K562 (cell line): ENCODE measurements around the gene AGPAT1. TPM values are rescaled to one million over a fixed set of nuclear protein-coding genes. Genes with fewer than 3 reads are reported as not detected.

Experiments
- CBX5 ChIP-seq: IDR thresholded peaks from 2 replicates; pipeline ENCODE4 v1.6.1; 2014; ENCODE audit warnings: low read depth, borderline replicate concordance
- CXXC5 ChIP-seq: fragments of 250-450 bp; sonication (Bioruptor Pico); IDR thresholded peaks from 2 replicates; pipeline ENCODE4 v1.8.0; 2022; ENCODE audit warnings: inconsistent platforms, mild to moderate bottlenecking, moderate library complexity
- IFI16 ChIP-seq: fragments of 250-450 bp; sonication (Bioruptor Pico); IDR thresholded peaks from 2 replicates; pipeline ENCODE4 v2.1.2; 2022; ENCODE audit warnings: mild to moderate bottlenecking, inconsistent platforms
- LCOR ChIP-seq: sonication (generic); formaldehyde crosslinking; IDR thresholded peaks from 2 replicates; pipeline ENCODE4 v1.8.0; 2022; ENCODE audit warnings: mild to moderate bottlenecking, missing genetic modification reagents
- MGA ChIP-seq: fragments of 450-650 bp; IDR thresholded peaks from 2 replicates; pipeline ENCODE4 v1.6.1; 2016; ENCODE audit warnings: mild to moderate bottlenecking, moderate library complexity
- MYC ChIP-seq, 2 experiments: fragments of 250-450 bp in 1 of 2; sonication (Bioruptor Pico) in 1 of 2; IDR thresholded peaks; 2 replicates each; pipeline versions ENCODE4 v1.5.1 to v1.6.1; 2012 to 2021; ENCODE audit warnings: low read depth in 2 of 2, borderline replicate concordance in 1 of 2, improper control_type of control experiment in 1 of 2, low read length in 1 of 2, mild to moderate bottlenecking in 1 of 2, moderate library complexity in 1 of 2
- POLR2A ChIP-seq: fragments of 450-650 bp; conservative IDR thresholded peaks from 2 replicates; pipeline ENCODE4 v1.6.1; 2016
- RNF219 ChIP-seq: fragments of 250-450 bp; sonication (Bioruptor Pico); IDR thresholded peaks from 2 replicates; pipeline ENCODE4 v1.5.0; 2022; ENCODE audit warnings: mild to moderate bottlenecking
- SP2 ChIP-seq: IDR thresholded peaks from 2 replicates; pipeline ENCODE4 v1.6.1; 2011; ENCODE audit warnings: mild to moderate bottlenecking, low read depth, low read length, moderate library complexity; ENCODE audit not compliant: poor library complexity, severe bottlenecking; ENCODE audit errors: extremely low read depth
- ZNF431 ChIP-seq: sonication (generic); formaldehyde crosslinking; IDR thresholded peaks from 2 replicates; pipeline ENCODE4 v1.8.0; 2022; ENCODE audit warnings: mild to moderate bottlenecking, missing genetic modification reagents
- ZNF668 ChIP-seq: fragments of 250-450 bp; sonication (Bioruptor Pico); IDR thresholded peaks from 2 replicates; pipeline ENCODE4 v1.8.0; 2022; ENCODE audit warnings: mild to moderate bottlenecking, inconsistent platforms
- polyA plus RNA-seq, 8 experiments: library from polyadenylated mRNA; depleted of rRNA in 4 of 8; stranded (reverse) in 5 of 8; unstranded in 3 of 8; fragments of >200 nt; fragmentation: Nextera tagmentation in 2 of 8; fragmentation: Illumina TruSeq in 1 of 8; extraction: Ambion mirVana in 2 of 8; extraction: Trizol in 1 of 8; gene quantifications; 2 replicates each; pipeline versions ENCODE4 v1.2.1 to v1.2.3, GENCODE V29; 2011 to 2014; ENCODE audit warnings: inconsistent platforms in 1 of 8, missing spikeins in 1 of 8
- total RNA-seq, 7 experiments: library from RNA; depleted of rRNA in 6 of 7; stranded (reverse); fragments of >200 nt in 6 of 7; fragmentation: Illumina TruSeq in 2 of 7; extraction: Trizol in 2 of 7; gene quantifications; 2 replicates each; pipeline versions ENCODE4 v1.2.1 to v1.2.3, GENCODE V29; 2011 to 2021; ENCODE audit warnings: low replicate concordance in 1 of 7

The AGPAT1 gene
- total and polyA plus RNA-seq, 9 of the 15 experiments (the other 6 are each of a cell fraction or from before 2014, with no cell fraction given), result 37.9 to 176 (median 69.4) TPM

- TF ChIP-seq MGA (no peak), MYC (IDR thresholded peaks at IDR 0.05; ENCODE audit: low read depth, low read length) (peak; percentile 56; the same call in 1 of the 2 replicates), MYC (CRISPR knock-in tag; IDR thresholded peaks at IDR 0.05; ENCODE audit: borderline replicate concordance, low read depth) (0 out of 2 replicates have a peak, but pooled peaks have one; percentile 28), LCOR (CRISPR knock-in tag) (peak; percentile 47; the same call in 1 of the 2 replicates), ZNF668 (CRISPR knock-in tag) (no peak), CXXC5 (0 out of 2 replicates have a peak, but pooled peaks have one; percentile 9), POLR2A (peak; percentile 85), SP2 (peak; percentile 60), IFI16 (CRISPR knock-in tag) (no peak), CBX5 (no peak), ZNF431 (CRISPR knock-in tag) (no peak), RNF219 (CRISPR knock-in tag) (no peak)
Observed at GRCh38 chr6:32127717-32128592, 47.9 kb downstream of the AGPAT1 start, which contains the start of gene ATF6B (continued).
